ENCODE measurements around the gene SPIC.

DNA sequence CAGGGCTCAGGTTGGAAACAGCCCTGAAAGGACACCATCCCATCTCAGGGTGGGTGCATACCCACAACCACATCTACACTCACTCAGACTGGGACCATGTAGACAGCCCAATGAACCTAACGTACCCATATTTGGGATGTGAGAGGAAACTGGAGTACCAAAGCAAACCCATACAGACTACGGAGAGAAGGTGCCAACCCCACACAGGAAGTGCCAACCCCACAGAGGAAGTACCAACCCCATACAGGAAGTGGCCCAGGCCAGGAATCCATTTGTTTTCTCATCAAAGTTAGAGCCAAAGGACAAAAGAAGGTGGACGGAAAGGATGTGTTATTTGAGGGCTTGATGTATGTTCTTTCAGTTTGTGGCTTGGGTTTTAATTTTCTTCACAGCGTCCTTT is 19.5 kb upstream of the SPIC start:
- no peak for TF ChIP-seq RAD21 (IDR thresholded peaks at IDR 0.05 in 1 of 2, conservative IDR thresholded peaks at IDR 0.05 in 1 of 2; ENCODE audit: low read depth in 2 of 2, low read length in 2 of 2)
- TF ChIP-seq, protein P1, sequence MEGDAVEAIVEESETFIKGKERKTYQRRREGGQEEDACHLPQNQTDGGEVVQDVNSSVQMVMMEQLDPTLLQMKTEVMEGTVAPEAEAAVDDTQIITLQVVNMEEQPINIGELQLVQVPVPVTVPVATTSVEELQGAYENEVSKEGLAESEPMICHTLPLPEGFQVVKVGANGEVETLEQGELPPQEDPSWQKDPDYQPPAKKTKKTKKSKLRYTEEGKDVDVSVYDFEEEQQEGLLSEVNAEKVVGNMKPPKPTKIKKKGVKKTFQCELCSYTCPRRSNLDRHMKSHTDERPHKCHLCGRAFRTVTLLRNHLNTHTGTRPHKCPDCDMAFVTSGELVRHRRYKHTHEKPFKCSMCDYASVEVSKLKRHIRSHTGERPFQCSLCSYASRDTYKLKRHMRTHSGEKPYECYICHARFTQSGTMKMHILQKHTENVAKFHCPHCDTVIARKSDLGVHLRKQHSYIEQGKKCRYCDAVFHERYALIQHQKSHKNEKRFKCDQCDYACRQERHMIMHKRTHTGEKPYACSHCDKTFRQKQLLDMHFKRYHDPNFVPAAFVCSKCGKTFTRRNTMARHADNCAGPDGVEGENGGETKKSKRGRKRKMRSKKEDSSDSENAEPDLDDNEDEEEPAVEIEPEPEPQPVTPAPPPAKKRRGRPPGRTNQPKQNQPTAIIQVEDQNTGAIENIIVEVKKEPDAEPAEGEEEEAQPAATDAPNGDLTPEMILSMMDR (IDR thresholded peaks at IDR 0.05; ENCODE audit: control extremely low read depth in 1 of 3, insufficient read depth in 1 of 3, low read depth in 1 of 3, low read length in 3 of 3), result no peak
- TF ChIP-seq JUND (IDR thresholded peaks at IDR 0.05; ENCODE audit: low read length), result no peak
- no peak for TF ChIP-seq CHD2 (IDR thresholded peaks at IDR 0.05; ENCODE audit: low read length)
- TF ChIP-seq SRF (IDR thresholded peaks at IDR 0.05; ENCODE audit: low read depth, low read length), result no peak
- TF ChIP-seq TEAD4 (IDR thresholded peaks at IDR 0.05; ENCODE audit: low read depth, low read length), result no peak
- TF ChIP-seq POLR2A (IDR thresholded peaks at IDR 0.05; ENCODE audit: control extremely low read depth in 1 of 2, low read depth in 2 of 2, low read length in 2 of 2), result no peak
- TF ChIP-seq CBX5 (IDR thresholded peaks at IDR 0.05; ENCODE audit: low read depth, low read length), result no peak
- TF ChIP-seq CHD1 (IDR thresholded peaks at IDR 0.05; ENCODE audit: low read depth, low read length), result no peak
- no peak for TF ChIP-seq RNF2 (IDR thresholded peaks at IDR 0.05; ENCODE audit: borderline replicate concordance, low read depth, low read length, missing control alignments, poor library complexity, severe bottlenecking)
- no peak for TF ChIP-seq EP300 (IDR thresholded peaks at IDR 0.05; ENCODE audit: borderline replicate concordance in 1 of 2, low read depth in 2 of 2, low read length in 2 of 2)
